Fibroblast of mammary gland (primary cell): ENCODE results near the gene HNF1B.

Source experiments
- DNase-seq: peaks from one replicate; pipeline ENCODE4 v3.0.0-alpha.2; 2010; ENCODE audit warnings: low read depth
- H3K4me3 ChIP-seq: 2 replicates; pipeline ENCODE4 v1.5.1; 2011; ENCODE audit warnings: low read depth, mild to moderate bottlenecking, low read length, moderate library complexity; ENCODE audit not compliant: control insufficient read depth
- CTCF ChIP-seq: conservative IDR thresholded peaks from 2 replicates; pipeline ENCODE4 v1.5.1; 2011; ENCODE audit warnings: low read depth, low read length, inconsistent platforms; ENCODE audit not compliant: control insufficient read depth, insufficient read depth

The HNF1B gene

DNA sequence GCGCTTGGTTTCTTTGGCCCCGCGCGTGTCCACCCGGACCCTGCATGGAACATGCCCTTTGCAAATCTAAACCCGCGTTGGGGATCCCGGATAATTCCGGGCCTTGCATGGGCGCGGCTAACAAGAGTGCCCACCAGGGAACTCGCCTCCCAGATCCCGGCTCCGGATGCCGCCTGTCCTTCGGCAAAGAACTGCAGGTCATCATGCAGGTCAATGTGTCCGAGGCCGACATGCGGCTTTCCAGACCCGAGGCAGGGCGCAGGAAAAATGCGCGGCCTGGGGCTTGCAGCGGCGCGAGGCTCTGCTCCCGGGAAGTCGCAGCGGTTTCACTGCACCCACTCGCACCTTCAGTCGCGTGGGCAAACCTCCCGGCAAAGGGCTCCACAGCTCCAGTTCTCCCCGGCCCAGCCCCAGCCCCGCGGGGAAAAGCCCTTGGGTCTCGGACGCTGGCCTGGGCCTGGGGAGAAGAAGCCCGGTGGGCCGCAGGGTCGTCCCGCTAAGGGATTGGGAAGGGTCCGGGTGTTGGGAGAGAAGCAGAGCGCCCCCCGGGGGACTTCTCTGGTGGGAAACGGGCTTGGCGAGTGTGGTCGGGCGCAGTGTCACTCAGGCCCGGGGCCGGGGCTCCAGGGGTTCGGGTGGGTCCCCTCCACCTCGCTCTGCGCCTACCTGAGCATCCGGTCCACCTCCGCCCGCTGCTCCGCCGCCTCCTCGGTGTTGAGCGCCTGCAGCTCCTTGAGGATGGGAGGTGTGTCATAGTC is 805 bp downstream of the HNF1B start:
- no peak for TF ChIP-seq CTCF
- no peak overlapping the region for H3K4me3 ChIP-seq
- no peak for DNase-seq

- TF ChIP-seq CTCF: no peak
- no peak for DNase-seq
- H3K4me3 ChIP-seq: no peak overlapping the region
Measured at GRCh38 chr17:37743612-37743874, 1.3 kb downstream of the HNF1B start.

- no peak overlapping the region for H3K4me3 ChIP-seq
- TF ChIP-seq CTCF: no peak
- DNase-seq: no peak
Measured at GRCh38 chr17:37742762-37743611, 1.9 kb downstream of the HNF1B start.

GRCh38 chr17:37742116-37742761 is 2.6 kb downstream of the HNF1B start:
- no peak for TF ChIP-seq CTCF
- DNase-seq: no peak
- no peak overlapping the region for H3K4me3 ChIP-seq

DNA sequence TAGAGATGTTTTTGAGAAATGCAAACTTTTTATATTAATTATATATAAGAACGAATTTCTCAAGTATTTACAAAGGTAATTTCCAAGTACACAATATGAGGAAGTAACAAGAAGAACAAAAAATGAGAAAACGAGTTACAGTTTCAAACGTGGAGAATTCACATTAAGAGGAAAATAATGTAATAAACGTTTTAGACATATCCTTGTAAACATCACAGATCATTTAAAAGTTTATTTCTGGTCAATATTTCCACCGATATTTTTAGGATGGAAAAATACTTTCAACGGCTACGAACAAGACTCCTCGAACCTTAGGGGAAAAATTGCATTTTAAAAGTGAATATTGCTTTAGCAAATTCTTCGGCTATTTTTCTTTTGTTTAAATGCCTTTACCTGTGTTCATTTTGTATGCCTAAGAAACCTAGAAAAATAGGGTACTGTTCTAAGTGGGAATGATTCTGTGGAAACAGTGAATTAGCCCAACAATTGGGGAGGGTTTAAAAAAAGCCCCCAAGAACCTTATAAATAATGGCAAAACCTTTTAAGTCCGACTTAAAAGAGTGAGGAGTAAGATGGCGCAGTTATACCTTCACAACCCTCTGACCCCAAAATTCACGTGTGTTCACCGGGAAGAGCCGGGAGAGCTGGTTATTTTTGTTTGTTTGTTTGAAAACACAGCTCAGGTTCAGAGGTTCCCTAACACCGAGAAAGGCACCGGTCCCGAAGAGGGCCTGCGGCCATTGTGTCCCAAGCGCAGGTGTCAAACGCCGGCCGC is 3.3 kb downstream of the HNF1B start:
- no peak overlapping the region for H3K4me3 ChIP-seq
- TF ChIP-seq CTCF: no peak
- DNase-seq: no peak

- H3K4me3 ChIP-seq: no peak overlapping the region
- no peak for TF ChIP-seq CTCF
- no peak for DNase-seq
Measured at GRCh38 chr17:37740915-37741314, 3.9 kb downstream of the HNF1B start.
